Measurements from ENCODE around the gene MROH9. TPM values are rescaled to one million over a fixed set of nuclear protein-coding genes. Genes with fewer than 3 reads are reported as not detected.

The MROH9 gene
- total RNA-seq, 1 donor from 2014 or later: 1.2 TPM

GRCh38 chr1:171037626-171038025, 102.3 kb downstream of the MROH9 start:
- intact Hi-C loops (cut with DNase I): no loop called here
- H3K4me3 ChIP-seq: no peak overlapping the region
- H3K9me3 ChIP-seq: no peaks in the 10 kb centered on the region
- ATAC-seq: no peak
- H3K27ac ChIP-seq: no peak overlapping the region
- H3K27me3 ChIP-seq (ENCODE audit: low read depth): no peaks in the 10 kb centered on the region
- H3K36me3 ChIP-seq: no peaks in the 10 kb centered on the region
- DNase-seq: no peak
- H3K4me1 ChIP-seq: no peaks in the 10 kb centered on the region
- no peak for TF ChIP-seq CTCF (IDR thresholded peaks at IDR 0.05)

DNA sequence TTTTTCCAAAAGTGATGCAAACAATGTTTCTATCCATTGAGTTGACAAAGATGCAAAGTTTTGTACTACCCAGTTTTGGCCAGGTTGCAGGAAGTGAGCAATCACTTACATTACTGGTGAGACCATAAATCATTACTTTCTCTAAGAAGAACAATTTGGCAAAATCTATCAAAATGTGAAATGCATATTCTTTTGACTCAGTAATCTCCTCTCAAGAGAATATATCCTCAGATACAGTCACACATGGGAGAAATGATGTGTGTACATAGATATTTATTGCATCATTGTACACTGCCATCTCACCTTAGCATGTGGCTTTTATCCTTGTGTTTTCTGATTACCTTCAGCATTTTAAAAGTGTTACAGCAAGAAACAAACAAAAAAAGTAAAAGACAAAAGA, 103.0 kb downstream of the MROH9 start:
- Histone ChIP-seq H3K27ac (no peak overlapping the region), H3K4me3 (no peak overlapping the region), H3K36me3 (no peaks in the 10 kb centered on the region), H3K9me3 (no peaks in the 10 kb centered on the region), H3K4me1 (no peaks in the 10 kb centered on the region), H3K27me3 (ENCODE audit: low read depth) (no peaks in the 10 kb centered on the region)
- ATAC-seq (no peak), DNase-seq (no peak)
- TF ChIP-seq CTCF (IDR thresholded peaks at IDR 0.05): no peak
- intact Hi-C loops (cut with DNase I): no loop called here

DNA sequence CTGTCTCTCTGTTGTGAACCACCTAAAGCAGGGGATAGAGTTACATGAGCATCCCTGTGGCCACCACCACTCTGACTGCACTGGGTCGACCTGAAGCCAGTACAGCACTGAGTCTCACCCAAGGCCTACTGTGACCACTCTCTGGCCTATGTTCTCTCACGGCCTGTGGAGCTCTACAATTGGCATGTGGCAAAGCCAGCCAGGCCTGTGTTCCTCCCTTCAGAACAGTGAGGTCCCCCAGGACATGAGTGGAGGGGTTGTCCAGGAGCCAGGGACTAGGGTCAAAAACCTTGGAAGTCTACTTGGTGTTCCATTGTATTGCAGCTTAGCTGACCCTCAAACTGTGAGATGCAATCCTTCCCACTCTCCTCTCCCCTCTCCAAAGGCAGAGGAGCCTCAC, 112.7 kb downstream of the MROH9 start:
- no peak for ATAC-seq
- Histone ChIP-seq H3K36me3 (no peaks in the 10 kb centered on the region), H3K9me3 (no peaks in the 10 kb centered on the region), H3K4me1 (no peaks in the 10 kb centered on the region), H3K27ac (no peak overlapping the region), H3K27me3 (ENCODE audit: low read depth) (no peaks in the 10 kb centered on the region), H3K4me3 (no peak overlapping the region)
- no peak for DNase-seq
- no peak for TF ChIP-seq CTCF (IDR thresholded peaks at IDR 0.05)
- intact Hi-C loops (cut with DNase I): no loop called here

GRCh38 chr1:171052977-171053376, 117.6 kb downstream of the MROH9 start:
- no peak for DNase-seq
- Histone ChIP-seq H3K4me1 (no peaks in the 10 kb centered on the region), H3K27me3 (ENCODE audit: low read depth) (no peaks in the 10 kb centered on the region), H3K4me3 (no peak overlapping the region), H3K36me3 (no peaks in the 10 kb centered on the region), H3K27ac (no peak overlapping the region), H3K9me3 (no peaks in the 10 kb centered on the region)
- TF ChIP-seq CTCF (IDR thresholded peaks at IDR 0.05): no peak
- ATAC-seq: no peak
- intact Hi-C loops (cut with DNase I): no loop called here

DNA sequence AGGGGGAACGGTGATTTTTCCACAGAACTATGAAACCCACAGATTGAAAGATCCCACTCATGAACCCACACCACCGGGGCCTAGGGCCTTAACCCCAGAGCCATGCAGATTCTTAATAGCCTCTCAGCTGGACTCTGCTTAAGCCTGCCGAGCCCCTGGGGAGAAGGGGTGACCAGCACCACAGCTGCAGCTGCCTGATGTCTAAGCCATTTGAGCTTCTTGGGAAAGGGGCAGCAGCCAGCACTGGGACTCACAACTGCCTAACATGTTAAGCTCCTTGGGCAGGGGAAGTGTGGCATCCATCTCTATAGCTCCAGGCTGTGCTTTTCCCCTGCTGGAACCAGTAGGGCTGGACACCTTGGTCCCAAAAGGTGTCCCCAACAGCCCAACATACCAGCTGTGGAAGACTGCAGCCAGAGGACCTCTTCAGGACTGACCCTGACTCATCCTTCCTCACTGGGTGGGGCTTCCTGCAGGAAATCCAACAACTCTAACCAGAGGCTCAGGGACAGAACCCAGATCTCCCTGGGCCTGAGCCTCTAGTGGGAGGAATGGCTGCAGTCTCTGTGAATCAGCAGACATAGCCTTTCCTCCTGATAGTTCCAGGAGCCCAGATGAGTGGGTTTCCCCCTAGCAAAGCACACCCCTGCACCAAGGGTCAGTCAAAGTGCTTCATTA, 120.8 kb downstream of the MROH9 start:
- ATAC-seq: no peak
- H3K27me3 ChIP-seq (ENCODE audit: low read depth): no peaks in the 10 kb centered on the region
- no peak overlapping the region for H3K27ac ChIP-seq
- no peaks in the 10 kb centered on the region for H3K36me3 ChIP-seq
- no peaks in the 10 kb centered on the region for H3K4me1 ChIP-seq
- intact Hi-C loops (cut with DNase I): no loop called here
- no peak for TF ChIP-seq CTCF (IDR thresholded peaks at IDR 0.05)
- H3K9me3 ChIP-seq: no peaks in the 10 kb centered on the region
- no peak for DNase-seq
- H3K4me3 ChIP-seq: no peak overlapping the region
